PC-3 (cell line): ENCODE results near the gene EREG. TPM values are rescaled to one million over a fixed set of nuclear protein-coding genes. Genes with fewer than 3 reads are reported as not detected.

Source experiments
- ATAC-seq: fragments of 200-7000 bp; cut with Tn5 transposase; 2 replicates; pipeline ENCODE4 v1.9.1; 2020; ENCODE audit warnings: mild to moderate bottlenecking, moderate library complexity
- BruUV-seq: library from RNA; stranded (reverse); fragments of 400-500 nt; replicated peaks from 2 replicates; lab custom pipeline; 2021; lab: Mats Ljungman, UMichigan
- CTCF ChIA-PET: fragments of 300-600 bp; sonication (Branson Sonifier 250); formaldehyde crosslinking; loops from one replicate; lab custom pipeline; 2022; ENCODE audit warnings: antibody characterized with exemption; lab: Charles Lee
- POLR2A ChIA-PET: fragments of 300-600 bp; sonication (Branson Sonifier 250); formaldehyde crosslinking; loops from one replicate; lab custom pipeline; 2022; ENCODE audit warnings: antibody characterized with exemption; ENCODE audit not compliant: unreplicated experiment; lab: Charles Lee
- DNase-seq: peaks from one replicate; pipeline ENCODE4 v3.0.0-alpha.2; 2015
- H2AFZ ChIP-seq: fragments of 300-600 bp; sonication (generic); 2 replicates; pipeline ENCODE4 v1.6.0; 2016; ENCODE audit warnings: antibody characterized with exemption, low read length
- H3F3A ChIP-seq: fragments of 300-600 bp; sonication (generic); one replicate; pipeline ENCODE4 v1.6.0; 2017; ENCODE audit warnings: antibody characterized with exemption, low read length, control low read depth, mild to moderate bottlenecking; ENCODE audit not compliant: unreplicated experiment
- H3K27ac ChIP-seq: fragments of 300-600 bp; sonication (generic); 2 replicates; pipeline ENCODE4 v1.5.1; 2016; ENCODE audit warnings: mild to moderate bottlenecking, low read length
- H3K27me3 ChIP-seq: fragments of 300-600 bp; sonication (generic); 2 replicates; pipeline ENCODE4 v1.6.1; 2016; ENCODE audit warnings: low read length, mixed read lengths
- H3K36me3 ChIP-seq: fragments of 300-600 bp; sonication (generic); 2 replicates; pipeline ENCODE4 v1.6.1; 2016; ENCODE audit warnings: low read depth, mixed run types, low read length, mixed read lengths
- H3K4me1 ChIP-seq: fragments of 300-600 bp; sonication (generic); 2 replicates; pipeline ENCODE4 v1.5.1; 2016; ENCODE audit warnings: low read length; ENCODE audit not compliant: insufficient read depth
- H3K4me2 ChIP-seq: fragments of 300-600 bp; sonication (generic); 2 replicates; pipeline ENCODE4 v1.6.0; 2016; ENCODE audit warnings: low read length
- H3K4me3 ChIP-seq: fragments of 300-600 bp; sonication (generic); 2 replicates; pipeline ENCODE4 v1.5.1; 2016; ENCODE audit warnings: mild to moderate bottlenecking, low read length, mixed read lengths
- H3K79me2 ChIP-seq: fragments of 300-600 bp; sonication (generic); 2 replicates; pipeline ENCODE4 v1.6.1; 2017; ENCODE audit warnings: low read length, mixed read lengths
- H3K9ac ChIP-seq: fragments of 300-600 bp; sonication (generic); 2 replicates; pipeline ENCODE4 v1.6.0; 2016; ENCODE audit warnings: mild to moderate bottlenecking, low read length
- H3K9me2 ChIP-seq: fragments of 300-600 bp; sonication (generic); replicated peaks from 2 replicates; pipeline ENCODE4 v1.6.1; 2016; ENCODE audit warnings: mixed run types, low read length, mixed read lengths
- H3K9me3 ChIP-seq: fragments of 300-600 bp; sonication (generic); 2 replicates; pipeline ENCODE4 v1.6.1; 2016; ENCODE audit warnings: low read length, mixed read lengths
- H4K20me1 ChIP-seq: fragments of 300-600 bp; sonication (generic); 2 replicates; pipeline ENCODE4 v1.6.1; 2016; ENCODE audit warnings: low read length, mixed read lengths
- EZH2 ChIP-seq: fragments of 300-600 bp; sonication (generic); IDR thresholded peaks from one replicate; pipeline ENCODE4 v1.6.1; 2017; ENCODE audit warnings: antibody characterized with exemption, mild to moderate bottlenecking, low read length; ENCODE audit not compliant: unreplicated experiment
- EZH2phosphoT487 ChIP-seq: fragments of 300-600 bp; sonication (generic); IDR thresholded peaks from 2 replicates; pipeline ENCODE4 v1.6.1; 2018; ENCODE audit warnings: mild to moderate bottlenecking, antibody characterized with exemption, low read length, borderline replicate concordance
- intact Hi-C: fragments of 100-400 bp; cut with micrococcal nuclease; formaldehyde crosslinking; loops from 2 replicates; pipeline ENCODE4 v1.9.0; 2023
- total RNA-seq: library from RNA; depleted of rRNA; stranded (reverse); fragments of >200 nt; gene quantifications from 2 replicates; pipeline ENCODE4 v1.2.3, GENCODE V29; 2014
- TF ChIP-seq, protein P1 (sequence below): fragments of 300-600 bp; sonication (generic); conservative IDR thresholded peaks from 2 replicates; pipeline ENCODE4 v1.5.1; 2017; ENCODE audit warnings: antibody characterized with exemption, low read depth, mild to moderate bottlenecking, low read length

The EREG gene
- total RNA-seq, 1 experiment from 2014 or later: 2.2 TPM

DNA sequence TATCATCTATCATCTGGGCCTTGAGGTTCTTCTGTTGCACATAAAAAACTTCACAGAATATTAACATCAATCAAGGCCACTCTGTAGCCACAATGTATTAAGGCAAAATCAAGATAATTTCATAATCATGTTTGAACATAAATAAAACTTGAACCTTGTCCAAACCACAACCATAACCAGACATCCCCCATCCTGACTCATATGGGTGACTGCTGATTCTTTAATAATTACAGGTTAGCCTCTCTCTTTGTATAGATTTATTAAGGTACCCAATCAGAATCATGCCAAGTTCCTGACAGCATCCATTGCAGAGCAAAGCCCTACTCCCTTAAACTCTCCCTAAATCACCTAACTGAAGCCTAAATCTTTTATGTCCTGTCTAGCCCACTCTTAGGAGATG lies 63.3 kb downstream of the EREG start:
- intact Hi-C loops: no loop called here
- peak overlapping the region; percentile 17 for H3K4me2 ChIP-seq
- ChIA-PET POLR2A (no interaction called here), CTCF (no interaction called here)
- BruUV-seq: no TSS peak
- H3K36me3 ChIP-seq: no peaks in the 10 kb centered on the region
- TF ChIP-seq, protein P1, sequence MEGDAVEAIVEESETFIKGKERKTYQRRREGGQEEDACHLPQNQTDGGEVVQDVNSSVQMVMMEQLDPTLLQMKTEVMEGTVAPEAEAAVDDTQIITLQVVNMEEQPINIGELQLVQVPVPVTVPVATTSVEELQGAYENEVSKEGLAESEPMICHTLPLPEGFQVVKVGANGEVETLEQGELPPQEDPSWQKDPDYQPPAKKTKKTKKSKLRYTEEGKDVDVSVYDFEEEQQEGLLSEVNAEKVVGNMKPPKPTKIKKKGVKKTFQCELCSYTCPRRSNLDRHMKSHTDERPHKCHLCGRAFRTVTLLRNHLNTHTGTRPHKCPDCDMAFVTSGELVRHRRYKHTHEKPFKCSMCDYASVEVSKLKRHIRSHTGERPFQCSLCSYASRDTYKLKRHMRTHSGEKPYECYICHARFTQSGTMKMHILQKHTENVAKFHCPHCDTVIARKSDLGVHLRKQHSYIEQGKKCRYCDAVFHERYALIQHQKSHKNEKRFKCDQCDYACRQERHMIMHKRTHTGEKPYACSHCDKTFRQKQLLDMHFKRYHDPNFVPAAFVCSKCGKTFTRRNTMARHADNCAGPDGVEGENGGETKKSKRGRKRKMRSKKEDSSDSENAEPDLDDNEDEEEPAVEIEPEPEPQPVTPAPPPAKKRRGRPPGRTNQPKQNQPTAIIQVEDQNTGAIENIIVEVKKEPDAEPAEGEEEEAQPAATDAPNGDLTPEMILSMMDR: no peak
- no peak for TF ChIP-seq EZH2phosphoT487
- no peak for TF ChIP-seq EZH2
- H2AFZ ChIP-seq: no peak overlapping the region
- H4K20me1 ChIP-seq: no peaks in the 10 kb centered on the region
- H3K4me1 ChIP-seq: peaks cover 32% of the 10 kb centered on the region
- no peak overlapping the region for H3K9ac ChIP-seq
- H3K4me3 ChIP-seq: no peak overlapping the region
- DNase-seq: peak; percentile 85
- peak; percentile 70 for ATAC-seq
- H3K27me3 ChIP-seq: no peaks in the 10 kb centered on the region
- H3F3A ChIP-seq: no peaks in the 10 kb centered on the region
- no peaks in the 10 kb centered on the region for H3K79me2 ChIP-seq
- H3K27ac ChIP-seq: 0 out of 2 replicates have a peak overlapping the region, but pooled peaks have one; percentile 6
- no peaks in the 10 kb centered on the region for H3K9me2 ChIP-seq
- no peaks in the 10 kb centered on the region for H3K9me3 ChIP-seq

DNA sequence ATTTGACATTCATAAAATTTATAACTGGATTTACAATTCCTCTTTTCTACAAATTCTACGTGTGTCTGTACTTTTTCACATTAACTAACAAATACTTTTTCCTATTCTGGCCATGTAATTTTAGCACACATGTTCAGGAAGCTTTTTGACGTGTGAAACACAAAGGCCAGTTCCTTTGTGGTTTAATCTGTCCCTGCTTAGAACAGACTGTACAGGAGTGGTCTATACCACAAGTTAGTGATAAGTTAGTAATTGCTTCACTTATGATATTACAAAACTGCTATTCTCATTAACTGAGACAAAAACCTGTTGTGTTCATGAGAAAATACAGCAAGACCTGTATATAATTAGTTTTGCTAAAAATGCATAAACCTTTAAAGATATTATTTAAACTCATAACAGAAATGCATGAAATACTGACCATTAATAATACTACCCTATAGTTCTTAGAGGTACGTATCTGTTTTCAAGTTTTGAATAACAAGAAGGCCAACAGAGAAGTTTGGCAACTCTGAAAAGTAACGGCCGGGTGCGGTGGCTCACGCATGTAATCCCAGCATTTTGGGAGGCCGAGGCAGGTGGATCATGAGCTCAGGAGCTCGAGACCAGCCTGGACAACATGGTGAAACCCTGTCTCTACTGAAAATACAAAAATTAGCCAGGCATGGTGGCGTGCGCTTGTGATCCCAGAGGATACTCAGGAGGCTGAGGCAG lies 66.3 kb downstream of the EREG start:
- Histone ChIP-seq H4K20me1 (no peaks in the 10 kb centered on the region), H3K79me2 (no peaks in the 10 kb centered on the region), H3K4me2 (no peak overlapping the region), H3K4me1 (peaks cover 29% of the 10 kb centered on the region), H3K9ac (no peak overlapping the region), H3K9me3 (no peaks in the 10 kb centered on the region), H3K4me3 (no peak overlapping the region), H3F3A (no peaks in the 10 kb centered on the region), H3K9me2 (no peaks in the 10 kb centered on the region), H3K27me3 (no peaks in the 10 kb centered on the region), H3K36me3 (no peaks in the 10 kb centered on the region), H3K27ac (no peak overlapping the region), H2AFZ (no peak overlapping the region)
- no TSS peak for BruUV-seq
- intact Hi-C loops: no loop called here
- TF ChIP-seq EZH2phosphoT487 (no peak), EZH2 (no peak)
- TF ChIP-seq, protein P1: no peak
- ChIA-PET POLR2A (no interaction called here), CTCF (no interaction called here)
- no peak for DNase-seq
- ATAC-seq: no peak

DNA sequence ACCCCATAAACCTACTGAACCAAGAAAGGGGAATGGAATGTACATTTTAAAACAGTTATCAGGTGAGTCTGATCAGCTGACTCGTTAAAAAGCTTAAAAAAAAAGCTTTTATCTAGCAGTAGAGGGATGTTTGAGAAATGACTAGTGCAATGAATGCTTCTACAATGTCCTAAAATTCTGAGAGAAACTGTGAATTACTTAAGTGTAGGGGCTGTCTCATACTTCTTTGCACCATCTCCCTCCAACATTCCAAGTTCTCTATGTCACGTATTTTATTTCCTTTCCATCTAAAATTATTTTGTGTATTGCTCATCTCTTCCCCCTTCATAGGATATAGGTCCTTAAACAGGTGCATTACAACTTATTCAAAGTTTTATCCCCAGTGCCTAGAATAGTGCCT lies 68.1 kb downstream of the EREG start:
- Histone ChIP-seq H3K9me3 (no peaks in the 10 kb centered on the region), H2AFZ (0 out of 2 replicates have a peak overlapping the region, but pooled peaks have one; percentile 15), H4K20me1 (no peaks in the 10 kb centered on the region), H3K36me3 (no peaks in the 10 kb centered on the region), H3K9me2 (no peaks in the 10 kb centered on the region), H3K4me1 (peaks cover 25% of the 10 kb centered on the region), H3K27ac (no peak overlapping the region), H3K9ac (no peak overlapping the region), H3K4me2 (peak overlapping the region; percentile 3; the same call in 1 of the 2 replicates), H3K79me2 (no peaks in the 10 kb centered on the region), H3K27me3 (no peaks in the 10 kb centered on the region), H3F3A (no peaks in the 10 kb centered on the region), H3K4me3 (no peak overlapping the region)
- ChIA-PET POLR2A (no interaction called here), CTCF (no interaction called here)
- DNase-seq (peak; percentile 69), ATAC-seq (peak; percentile 24; the same call in 1 of the 2 replicates)
- intact Hi-C loops: no loop called here
- no TSS peak for BruUV-seq
- TF ChIP-seq EZH2phosphoT487: no peak
- TF ChIP-seq EZH2: no peak
- TF ChIP-seq, protein P1: no peak
